Activated CD8-positive, alpha-beta T cell treated with anti-CD3 and anti-CD28 coated beads for 36 hours (primary cell): ENCODE results near the gene GPN2. TPM values are rescaled to one million over a fixed set of nuclear protein-coding genes. Genes with fewer than 3 reads are reported as not detected.

Source experiments
- ATAC-seq: fragments of 200-7000 bp; cut with Tn5 transposase; one replicate; pipeline ENCODE4 v1.10.0; 2021; ENCODE audit warnings: mild to moderate bottlenecking, moderate library complexity
- CTCF ChIA-PET: fragments of 350-600 bp; sonication (Branson Sonifier 250); formaldehyde crosslinking; loops from one replicate; lab custom pipeline; 2021; ENCODE audit warnings: antibody characterized with exemption; lab: Charles Lee
- POLR2A ChIA-PET: fragments of 350-600 bp; sonication (Branson Sonifier 250); formaldehyde crosslinking; loops from one replicate; lab custom pipeline; 2021; ENCODE audit warnings: antibody characterized with exemption; lab: Charles Lee
- DNase-seq: peaks from one replicate; pipeline ENCODE4 v3.0.0-alpha.2; 2020
- H3K27ac Mint-ChIP-seq: one replicate; pipeline ENCODE4 v1.8.0; 2021; ENCODE audit warnings: mild to moderate bottlenecking, mixed read lengths
- H3K27me3 Mint-ChIP-seq: one replicate; pipeline ENCODE4 v1.8.0; 2021; ENCODE audit warnings: mixed read lengths
- H3K36me3 Mint-ChIP-seq: one replicate; pipeline ENCODE4 v1.8.0; 2021; ENCODE audit warnings: low read depth, mixed read lengths
- H3K4me1 Mint-ChIP-seq: one replicate; pipeline ENCODE4 v1.8.0; 2021; ENCODE audit warnings: low read depth, mixed read lengths
- H3K4me3 Mint-ChIP-seq: one replicate; pipeline ENCODE4 v1.8.0; 2021; ENCODE audit warnings: mild to moderate bottlenecking, moderate library complexity, mixed read lengths
- H3K9me3 Mint-ChIP-seq: one replicate; pipeline ENCODE4 v1.8.0; 2021; ENCODE audit warnings: mixed read lengths
- intact Hi-C: fragments of 100-400 bp; cut with micrococcal nuclease; formaldehyde crosslinking; loops from one replicate; pipeline ENCODE4 v1.10.0; 2022
- total RNA-seq, 2 experiments: library from RNA; stranded (reverse); gene quantifications; one replicate each; pipeline ENCODE4 v1.2.3, GENCODE V29; 2021
- TF ChIP-seq, protein P1 (sequence below): fragments of 200-600 bp; IDR thresholded peaks from one replicate; pipeline ENCODE4 v1.8.0; 2022; ENCODE audit warnings: antibody characterized with exemption, mild to moderate bottlenecking

The GPN2 gene
- total RNA-seq, 2 experiments from 2014 or later, result 45.9 to 47.9 TPM

DNA sequence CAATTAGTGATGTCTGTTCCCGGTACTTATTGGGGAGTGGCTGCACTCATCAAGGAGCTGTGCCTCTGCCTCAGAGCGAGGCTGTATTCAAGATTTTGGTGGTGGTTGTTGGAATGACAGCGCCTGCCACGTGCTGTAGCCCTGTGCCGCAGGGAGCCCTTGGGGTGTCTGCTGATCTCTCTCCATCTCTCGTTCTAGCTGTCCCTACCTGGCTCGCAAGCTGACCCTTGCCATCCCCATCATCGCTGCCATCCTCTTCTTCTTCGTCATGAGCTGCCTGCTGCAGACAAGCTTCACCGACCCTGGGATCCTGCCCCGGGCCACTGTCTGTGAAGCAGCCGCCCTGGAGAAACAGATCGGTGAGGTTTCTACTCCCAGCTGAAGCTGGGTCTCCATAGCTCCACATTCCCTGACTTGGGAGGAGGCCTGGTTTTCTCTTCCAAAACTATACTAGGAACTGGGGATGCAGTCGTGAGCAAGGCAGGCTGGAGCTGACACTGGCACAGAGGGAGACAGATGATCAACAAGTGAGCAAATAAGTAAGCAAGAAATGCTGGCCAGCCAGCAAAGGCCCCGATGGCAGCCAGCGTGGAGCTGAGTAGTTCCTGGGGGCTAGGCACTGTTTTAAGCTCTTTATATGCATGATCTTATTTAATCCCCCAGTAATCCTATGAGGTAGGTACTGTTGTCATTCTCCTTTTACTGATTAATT lies 57.7 kb downstream of the GPN2 start:
- CTCF ChIA-PET, result interaction anchor here (0.7 to 4.3 kb wide), 13 partner anchors 9 to 233 kb away, joined by 3 to 36 read pairs (median 6); partner anchors contain the start of gene PIGV
- peak overlapping the region; percentile 62 for H3K4me3 Mint-ChIP-seq
- H3K27me3 Mint-ChIP-seq, result no peaks in the 10 kb centered on the region
- intact Hi-C loops, result no loop called here
- TF ChIP-seq, protein P1, sequence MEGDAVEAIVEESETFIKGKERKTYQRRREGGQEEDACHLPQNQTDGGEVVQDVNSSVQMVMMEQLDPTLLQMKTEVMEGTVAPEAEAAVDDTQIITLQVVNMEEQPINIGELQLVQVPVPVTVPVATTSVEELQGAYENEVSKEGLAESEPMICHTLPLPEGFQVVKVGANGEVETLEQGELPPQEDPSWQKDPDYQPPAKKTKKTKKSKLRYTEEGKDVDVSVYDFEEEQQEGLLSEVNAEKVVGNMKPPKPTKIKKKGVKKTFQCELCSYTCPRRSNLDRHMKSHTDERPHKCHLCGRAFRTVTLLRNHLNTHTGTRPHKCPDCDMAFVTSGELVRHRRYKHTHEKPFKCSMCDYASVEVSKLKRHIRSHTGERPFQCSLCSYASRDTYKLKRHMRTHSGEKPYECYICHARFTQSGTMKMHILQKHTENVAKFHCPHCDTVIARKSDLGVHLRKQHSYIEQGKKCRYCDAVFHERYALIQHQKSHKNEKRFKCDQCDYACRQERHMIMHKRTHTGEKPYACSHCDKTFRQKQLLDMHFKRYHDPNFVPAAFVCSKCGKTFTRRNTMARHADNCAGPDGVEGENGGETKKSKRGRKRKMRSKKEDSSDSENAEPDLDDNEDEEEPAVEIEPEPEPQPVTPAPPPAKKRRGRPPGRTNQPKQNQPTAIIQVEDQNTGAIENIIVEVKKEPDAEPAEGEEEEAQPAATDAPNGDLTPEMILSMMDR, result no peak
- no peaks in the 10 kb centered on the region for H3K9me3 Mint-ChIP-seq
- POLR2A ChIA-PET, result interaction anchor here (0.7 to 4.2 kb wide), 11 partner anchors 9 to 271 kb away, joined by 3 to 18 read pairs (median 4); partner anchors contain the start of gene PIGV
- H3K4me1 Mint-ChIP-seq, result peaks cover 68% of the 10 kb centered on the region
- no peak for ATAC-seq
- peaks cover 76% of the 10 kb centered on the region for H3K36me3 Mint-ChIP-seq
- H3K27ac Mint-ChIP-seq, result peak overlapping the region; percentile 98
- DNase-seq, result no peak

DNA sequence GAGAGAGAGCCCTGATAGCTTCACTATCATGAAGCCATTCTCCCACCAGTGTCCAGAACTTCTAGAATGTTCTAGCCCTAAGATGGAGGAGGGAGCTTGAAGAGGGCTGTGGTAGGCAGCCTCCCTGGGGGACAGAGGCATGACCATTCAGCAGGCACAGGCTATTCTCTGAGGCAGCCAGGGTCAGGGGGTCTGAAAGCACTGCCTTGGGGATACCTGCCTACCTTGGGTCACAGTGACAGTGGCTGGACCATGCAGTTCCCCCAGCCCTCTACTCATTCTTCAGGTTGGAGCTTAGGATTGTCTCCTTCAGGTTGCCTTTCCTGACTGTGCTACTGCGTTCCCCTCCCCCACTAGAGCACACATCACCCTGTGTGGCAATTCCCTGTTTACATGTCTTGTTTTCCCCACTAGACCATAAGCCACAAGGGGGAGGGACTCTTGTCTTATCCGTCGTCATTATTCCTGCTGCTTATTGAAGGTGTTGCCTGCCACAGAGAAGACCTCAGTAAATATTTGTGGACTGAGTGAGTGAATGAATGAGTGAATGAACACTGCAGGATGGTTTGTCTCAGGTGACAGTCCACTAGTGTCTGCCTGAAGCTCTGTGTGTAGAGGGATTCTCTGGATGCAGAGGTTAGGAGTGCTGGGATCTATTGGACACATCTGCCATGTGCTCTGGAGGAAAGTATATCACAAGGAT lies 58.4 kb downstream of the GPN2 start:
- ATAC-seq, result no peak
- no peak overlapping the region for H3K4me3 Mint-ChIP-seq
- DNase-seq, result no peak
- POLR2A ChIA-PET, result interaction anchor here (0.8 to 3.8 kb wide), 10 partner anchors 8 to 270 kb away, joined by 3 to 18 read pairs (median 4); partner anchors contain the start of gene PIGV
- peaks cover 68% of the 10 kb centered on the region for H3K4me1 Mint-ChIP-seq
- CTCF ChIA-PET, result interaction anchor here (0.9 to 4.3 kb wide), 11 partner anchors 8 to 232 kb away, joined by 3 to 36 read pairs (median 8); partner anchors contain the start of gene PIGV
- no peaks in the 10 kb centered on the region for H3K27me3 Mint-ChIP-seq
- TF ChIP-seq, protein P1, result no peak
- H3K27ac Mint-ChIP-seq, result peak overlapping the region; percentile 98
- peaks cover 77% of the 10 kb centered on the region for H3K36me3 Mint-ChIP-seq
- no peaks in the 10 kb centered on the region for H3K9me3 Mint-ChIP-seq
- intact Hi-C loops, result no loop called here

DNA sequence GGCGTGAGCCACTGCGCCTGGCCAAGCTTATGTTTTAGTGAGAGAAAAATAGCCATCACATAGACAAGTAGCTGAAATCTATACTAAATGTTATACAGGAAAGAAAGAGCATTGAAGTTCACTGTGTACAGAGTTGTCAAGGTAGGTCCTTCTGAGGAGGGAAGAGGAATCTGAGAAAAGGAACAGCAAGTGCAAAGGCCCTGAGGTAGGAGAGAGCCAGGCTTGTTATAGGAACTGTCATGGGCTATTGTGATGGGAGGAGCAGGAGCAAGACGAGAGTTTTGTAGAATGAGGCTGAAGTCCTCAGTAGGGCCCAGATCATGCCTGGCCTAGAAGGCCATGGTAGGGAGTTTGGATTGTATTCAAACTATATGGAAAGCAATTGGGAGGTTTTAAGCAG lies 59.0 kb downstream of the GPN2 start:
- Mint-ChIP-seq H3K36me3 (peaks cover 74% of the 10 kb centered on the region), H3K4me1 (peaks cover 68% of the 10 kb centered on the region), H3K4me3 (no peak overlapping the region), H3K27me3 (no peaks in the 10 kb centered on the region), H3K9me3 (no peaks in the 10 kb centered on the region), H3K27ac (peak overlapping the region; percentile 96)
- intact Hi-C loops, result no loop called here
- ChIA-PET POLR2A (interaction anchor here (0.6 to 3.8 kb wide), 10 partner anchors 11 to 233 kb away, joined by 3 to 18 read pairs (median 4); partner anchors contain the start of gene PIGV), CTCF (interaction anchor here (1.2 to 4.3 kb wide), 6 partner anchors 8 to 47 kb away, joined by 3 to 36 read pairs (median 3); partner anchors contain the start of gene PIGV)
- TF ChIP-seq, protein P1, result no peak
- ATAC-seq (no peak), DNase-seq (no peak)

DNA sequence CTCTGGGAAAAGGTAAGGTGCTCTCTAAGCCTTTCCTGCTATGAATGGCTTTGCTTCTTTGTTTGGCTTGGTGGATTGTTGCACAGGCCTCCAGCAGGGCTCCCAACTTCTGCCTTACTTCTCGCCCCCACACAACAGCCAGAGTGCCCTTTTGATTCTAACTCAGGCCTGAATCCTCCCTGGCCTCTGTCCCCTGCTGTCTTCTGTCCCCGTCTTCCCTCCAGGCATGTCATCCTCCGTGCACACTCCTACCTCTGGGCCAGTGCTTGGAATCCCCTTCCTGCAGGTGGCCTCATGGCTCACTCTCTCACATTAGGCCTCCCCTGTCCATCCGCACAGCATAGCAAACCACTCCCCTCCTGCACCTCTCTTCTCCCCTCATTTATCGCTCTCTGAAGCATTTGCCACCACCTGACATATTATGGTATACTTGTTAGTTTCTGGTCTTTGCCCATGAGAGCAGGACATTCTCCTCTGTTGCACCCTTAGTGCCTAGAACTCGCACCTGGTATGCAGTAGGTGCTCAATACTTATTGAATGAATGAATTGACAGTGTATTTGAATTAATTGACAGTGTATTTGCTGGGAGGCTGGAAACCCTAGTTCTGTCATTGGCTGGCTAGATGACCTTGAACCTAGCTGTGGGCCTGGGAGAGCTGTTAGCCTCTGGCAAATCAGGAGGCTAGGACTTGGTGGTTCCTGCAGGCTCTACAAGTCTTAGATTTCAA lies 60.7 kb downstream of the GPN2 start:
- no peak for ATAC-seq

More for the DNA sequence above, 60.7 kb downstream of the GPN2 start:
- peak overlapping the region; percentile 100 for H3K4me3 Mint-ChIP-seq
- peak overlapping the region; percentile 96 for H3K27ac Mint-ChIP-seq
- CTCF ChIA-PET, result interaction anchor here (0.7 to 1.5 kb wide), 7 partner anchors 10 to 466 kb away, joined by 3 to 6 read pairs (median 3); no protein-coding TSS in a partner anchor
- TF ChIP-seq, protein P1, result no peak
- H3K4me1 Mint-ChIP-seq, result peaks cover 69% of the 10 kb centered on the region
- no peaks in the 10 kb centered on the region for H3K9me3 Mint-ChIP-seq
- no peak for DNase-seq
- POLR2A ChIA-PET, result interaction anchor here (1.1 to 1.7 kb wide), 6 partner anchors 20 to 60 kb away, joined by 3 to 6 read pairs (median 4); partner anchors contain the start of gene PIGV
- peaks cover 59% of the 10 kb centered on the region for H3K36me3 Mint-ChIP-seq
- H3K27me3 Mint-ChIP-seq, result no peaks in the 10 kb centered on the region
- intact Hi-C loops, result no loop called here
